H1 (cell line): ENCODE data around the gene EME2. TPM values are rescaled to one million over a fixed set of nuclear protein-coding genes. Genes with fewer than 3 reads are reported as not detected.

Experiments
- CTCF ChIA-PET: fragments of 300-600 bp; sonication (Branson Sonifier 250); formaldehyde crosslinking; loops from one replicate; lab custom pipeline; 2021; ENCODE audit not compliant: partially characterized antibody; lab: Charles Lee
- POLR2A ChIA-PET: fragments of 300-600 bp; sonication (Branson Sonifier 250); formaldehyde crosslinking; loops from one replicate; lab custom pipeline; 2021; ENCODE audit warnings: inconsistent platforms; ENCODE audit not compliant: partially characterized antibody; lab: Charles Lee
- DNase-seq, 2 experiments: peaks; one replicate each; pipeline versions ENCODE4 v3.0.0 to v3.0.0-alpha.2; 2010 to 2022; ENCODE audit warnings: low spot score in 2 of 2, low read depth in 1 of 2, mixed read lengths in 1 of 2
- FAIRE-seq: peaks from 2 replicates; lab custom pipeline; 2011; peaks lifted over from hg19 to GRCh38; lab: Jason Lieb, UNC
- H2AFZ ChIP-seq: 2 replicates; pipeline ENCODE4 v1.8.1; 2012; ENCODE audit warnings: low read length, inconsistent platforms
- H2AK5ac ChIP-seq: 2 replicates; pipeline ENCODE4 v1.6.1; 2013; ENCODE audit warnings: low read depth, low read length
- H2BK120ac ChIP-seq: replicated peaks from 2 replicates; pipeline ENCODE3; 2013; ENCODE audit warnings: low read depth, low read length, inconsistent platforms
- H2BK12ac ChIP-seq: 2 replicates; pipeline ENCODE4 v1.6.1; 2013; ENCODE audit warnings: low read depth, low read length
- H2BK15ac ChIP-seq: 2 replicates; pipeline ENCODE4 v1.6.1; 2013; ENCODE audit warnings: low read length
- H2BK20ac ChIP-seq: 2 replicates; pipeline ENCODE4 v1.6.1; 2013; ENCODE audit warnings: low read length
- H2BK5ac ChIP-seq: 2 replicates; pipeline ENCODE4 v1.6.1; 2013; ENCODE audit warnings: low read depth, low read length
- H3K14ac ChIP-seq: 2 replicates; pipeline ENCODE4 v1.6.1; 2013; ENCODE audit warnings: inconsistent platforms; ENCODE audit not compliant: insufficient read length
- H3K18ac ChIP-seq: 2 replicates; pipeline ENCODE4 v1.6.1; 2013; ENCODE audit warnings: low read length; ENCODE audit errors: extremely low read depth
- H3K23ac ChIP-seq: 2 replicates; pipeline ENCODE4 v1.6.1; 2013; ENCODE audit warnings: inconsistent platforms; ENCODE audit not compliant: insufficient read length
- H3K23me2 ChIP-seq: 2 replicates; pipeline ENCODE4 v1.6.1; 2013; ENCODE audit warnings: low read depth, low read length
- H3K27ac ChIP-seq: 2 replicates; pipeline ENCODE4 v1.6.1; 2011; ENCODE audit warnings: low read depth, low read length, inconsistent platforms
- H3K27me3 ChIP-seq, 4 experiments: replicated peaks in 1 of 4; 1 replicate in 1 of 4; 2 replicates in 3 of 4; pipeline versions ENCODE4 v1.6.1 to v1.8.1; 2011 to 2013; ENCODE audit warnings: low read length in 3 of 4, mild to moderate bottlenecking in 3 of 4, inconsistent platforms in 2 of 4, mixed read lengths in 2 of 4, moderate library complexity in 1 of 4; ENCODE audit not compliant: control insufficient read depth in 3 of 4, insufficient read depth in 3 of 4; ENCODE audit errors: extremely low read depth in 1 of 4
- H3K36me3 ChIP-seq, 4 experiments: 2 replicates each; pipeline versions ENCODE4 v1.6.1 to v1.8.1; 2011 to 2013; ENCODE audit warnings: mild to moderate bottlenecking in 4 of 4, low read length in 3 of 4, moderate library complexity in 2 of 4, control low read depth in 1 of 4, inconsistent platforms in 1 of 4; ENCODE audit not compliant: insufficient read depth in 4 of 4, control insufficient read depth in 2 of 4
- H3K4ac ChIP-seq: replicated peaks from 2 replicates; pipeline ENCODE3; 2013; ENCODE audit warnings: low read length, low read depth, mixed read lengths, inconsistent platforms; ENCODE audit not compliant: insufficient read length
- H3K4me1 ChIP-seq, 4 experiments: replicated peaks in 1 of 4; 1 replicate in 1 of 4; 2 replicates in 3 of 4; pipeline versions ENCODE4 v1.6.1 to v1.8.1; 2011 to 2013; ENCODE audit warnings: low read length in 3 of 4, inconsistent platforms in 2 of 4, mixed read lengths in 1 of 4; ENCODE audit not compliant: insufficient read depth in 4 of 4, control insufficient read depth in 3 of 4
- H3K4me2 ChIP-seq, 2 experiments: 2 replicates each; pipeline versions ENCODE4 v1.6.1 to v1.8.1; 2011 to 2013; ENCODE audit warnings: low read depth in 2 of 2, low read length in 2 of 2, control low read depth in 1 of 2, inconsistent platforms in 1 of 2, mild to moderate bottlenecking in 1 of 2; ENCODE audit not compliant: insufficient read depth in 1 of 2
- H3K4me3 ChIP-seq, 4 experiments: fragments of 200-600, 300-600 bp in 1 of 4; sonication (generic), shearing (Covaris generic), sonication (Bioruptor Twin) in 1 of 4; 2 replicates each; pipeline versions ENCODE4 v1.5.1 to v1.8.1; 2011 to 2016; ENCODE audit warnings: low read length in 4 of 4, low read depth in 3 of 4, control low read depth in 2 of 4, inconsistent platforms in 2 of 4, mild to moderate bottlenecking in 2 of 4, mixed read lengths in 1 of 4, moderate library complexity in 1 of 4; ENCODE audit not compliant: insufficient read depth in 2 of 4; ENCODE audit errors: extremely low read depth in 1 of 4
- H3K56ac ChIP-seq: replicated peaks from 2 replicates; pipeline ENCODE3; 2013; ENCODE audit warnings: low read depth, mild to moderate bottlenecking, mixed read lengths, low read length, inconsistent platforms; ENCODE audit not compliant: insufficient read length
- H3K79me1 ChIP-seq: 2 replicates; pipeline ENCODE4 v1.6.1; 2013; ENCODE audit warnings: low read depth, low read length, control low read depth
- H3K79me2 ChIP-seq, 2 experiments: 2 replicates each; pipeline versions ENCODE4 v1.6.1 to v1.8.1; 2012 to 2013; ENCODE audit warnings: low read length in 2 of 2, mild to moderate bottlenecking in 2 of 2, inconsistent platforms in 1 of 2; ENCODE audit not compliant: insufficient read depth in 2 of 2, control insufficient read depth in 1 of 2
- H3K9ac ChIP-seq, 4 experiments: replicated peaks in 1 of 4; 1 replicate in 1 of 4; 2 replicates in 3 of 4; pipeline versions ENCODE4 v1.6.1 to v1.8.1; 2011 to 2013; ENCODE audit warnings: low read depth in 3 of 4, low read length in 3 of 4, control low read depth in 2 of 4, mild to moderate bottlenecking in 2 of 4, moderate library complexity in 2 of 4, inconsistent platforms in 1 of 4; ENCODE audit errors: extremely low read depth in 1 of 4
- H3K9me3 ChIP-seq, 2 experiments: 2 replicates each; pipeline versions ENCODE4 v1.6.1 to v1.8.1; 2012 to 2013; ENCODE audit warnings: mild to moderate bottlenecking in 2 of 2, moderate library complexity in 2 of 2, control low read depth in 1 of 2, inconsistent platforms in 1 of 2, low read depth in 1 of 2, low read length in 1 of 2, mixed read lengths in 1 of 2; ENCODE audit not compliant: insufficient read depth in 2 of 2
- H4K20me1 ChIP-seq, 2 experiments: replicated peaks in 1 of 2; 2 replicates each; pipeline versions ENCODE3 to v1.8.1; 2011 to 2013; ENCODE audit warnings: inconsistent platforms in 2 of 2, low read length in 2 of 2, mild to moderate bottlenecking in 1 of 2; ENCODE audit not compliant: insufficient read depth in 2 of 2, control insufficient read depth in 1 of 2
- H4K5ac ChIP-seq: 2 replicates; pipeline ENCODE4 v1.6.1; 2013; ENCODE audit warnings: low read length, low read depth, mixed read lengths, inconsistent platforms; ENCODE audit not compliant: insufficient read length
- H4K8ac ChIP-seq: 2 replicates; pipeline ENCODE4 v1.8.0; 2013; ENCODE audit warnings: mild to moderate bottlenecking, moderate library complexity, low read length, inconsistent platforms; ENCODE audit not compliant: insufficient read depth; ENCODE audit errors: extremely low read depth
- H4K91ac ChIP-seq: replicated peaks from 2 replicates; pipeline ENCODE3; 2013; ENCODE audit warnings: low read length, mixed read lengths, inconsistent platforms; ENCODE audit not compliant: insufficient read length
- BCL11A ChIP-seq, 2 experiments: IDR thresholded peaks; one replicate each; pipeline ENCODE4 v1.6.1; 2011; ENCODE audit warnings: low read depth in 2 of 2, low read length in 2 of 2, mild to moderate bottlenecking in 2 of 2
- CHD2 ChIP-seq: IDR thresholded peaks from 2 replicates; pipeline ENCODE4 v1.6.1; 2012; ENCODE audit warnings: low read length, improper control_type of control experiment
- EGR1 ChIP-seq: IDR thresholded peaks from 2 replicates; pipeline ENCODE4 v1.6.1; 2011; ENCODE audit warnings: low read depth, low read length, borderline replicate concordance
- GTF2F1 ChIP-seq: IDR thresholded peaks from 2 replicates; pipeline ENCODE4 v1.6.1; 2012; ENCODE audit warnings: low read depth, low read length, improper control_type of control experiment, borderline replicate concordance
- HDAC2 ChIP-seq, 2 experiments: fragments of 300-600 bp in 1 of 2; sonication (generic) in 1 of 2; IDR thresholded peaks; 2 replicates each; pipeline ENCODE4 v1.6.1; 2011 to 2012; ENCODE audit warnings: low read depth in 2 of 2, low read length in 2 of 2, mild to moderate bottlenecking in 2 of 2, moderate library complexity in 2 of 2, borderline replicate concordance in 1 of 2, inconsistent platforms in 1 of 2
- NANOG ChIP-seq: IDR thresholded peaks from 2 replicates; pipeline ENCODE4 v1.6.1; 2011; ENCODE audit warnings: low read length, low read depth, mild to moderate bottlenecking, inconsistent platforms; ENCODE audit not compliant: insufficient read depth, poor library complexity, severe bottlenecking
- PHF8 ChIP-seq: fragments of 200-600 bp; sonication (generic); conservative IDR thresholded peaks from 2 replicates; pipeline ENCODE4 v1.7.1; 2012; ENCODE audit warnings: low read depth, mild to moderate bottlenecking, inconsistent platforms, low read length, moderate library complexity
- POU5F1 ChIP-seq: IDR thresholded peaks from 2 replicates; pipeline ENCODE4 v1.6.1; 2011; ENCODE audit warnings: low read depth, mild to moderate bottlenecking, low read length, moderate library complexity
- RXRA ChIP-seq: IDR thresholded peaks from 2 replicates; pipeline ENCODE4 v1.6.1; 2011; ENCODE audit warnings: low read depth, mild to moderate bottlenecking, low read length, moderate library complexity; ENCODE audit not compliant: insufficient read depth
- SIN3A ChIP-seq, 2 experiments: IDR thresholded peaks in 1 of 2; conservative IDR thresholded peaks in 1 of 2; 2 replicates each; pipeline ENCODE4 v1.6.1; 2011 to 2012; ENCODE audit warnings: low read length in 2 of 2, improper control_type of control experiment in 1 of 2, low read depth in 1 of 2, mild to moderate bottlenecking in 1 of 2
- SIRT6 ChIP-seq: IDR thresholded peaks from one replicate; pipeline ENCODE4 v1.7.1; 2012; ENCODE audit warnings: low read length, inconsistent platforms
- SP2 ChIP-seq: IDR thresholded peaks from 2 replicates; pipeline ENCODE4 v1.6.1; 2012; ENCODE audit warnings: mild to moderate bottlenecking, low read length, inconsistent platforms
- WGBS, 2 experiments: shearing (Covaris generic) in 1 of 2; methylation state at CpG; one replicate each; pipeline versions ENCODE4 v1.1.6 to v1.1.7; 2013 to 2015; ENCODE audit warnings: low lambda C conversion rate in 2 of 2, mixed read lengths in 2 of 2, inconsistent platforms in 1 of 2, low coverage in 1 of 2, missing lambda C conversion rate in 1 of 2; ENCODE audit not compliant: insufficient replicate concordance in 2 of 2, insufficient coverage in 1 of 2, insufficient read length in 1 of 2; ENCODE audit errors: extremely low coverage in 1 of 2, missing lambda C conversion rate in 1 of 2; 5-methylcytosine and 5-hydroxymethylcytosine counted together
- polyA plus RNA-seq, 7 experiments: library from polyadenylated mRNA; depleted of rRNA in 3 of 7; stranded (reverse) in 5 of 7; unstranded in 2 of 7; fragments of >200 nt in 5 of 7; fragments of 200-250 nt in 2 of 7; gene quantifications; 1 replicate in 5 of 7; 2 replicates in 1 of 7; 4 replicates in 1 of 7; pipeline versions ENCODE4 v1.2.1 to v1.2.3, GENCODE V29; 2011 to 2013; ENCODE audit warnings: missing spikeins in 2 of 7, mixed read lengths in 2 of 7
- total RNA-seq: library from RNA; stranded (reverse); fragmentation: NEBNext Ultra II Directional; extraction: Animal tissue kit (Norgen Biotek cat#: 25700); gene quantifications from 2 replicates; pipeline ENCODE4 v1.2.1, GENCODE V29; 2021

Gene EME2
- total and polyA plus RNA-seq, 2 of the 8 experiments (the other 6 are each of a cell fraction or from before 2014, with no cell fraction given) = 13.1 to 19.7 TPM

- no peak overlapping the region for H3K18ac ChIP-seq
- H3K4ac ChIP-seq = no peak overlapping the region
- H3K14ac ChIP-seq = no peak overlapping the region
- no peaks in the 10 kb centered on the region for H3K79me1 ChIP-seq
- no peak overlapping the region for H2AFZ ChIP-seq
- no peak overlapping the region for H2BK12ac ChIP-seq
- no peaks in the 10 kb centered on the region for H3K23me2 ChIP-seq
- peaks cover 3 to 4% of the 10 kb centered on the region in 2 experiments for H4K20me1 ChIP-seq
- H3K27ac ChIP-seq = no peak overlapping the region
- DNase-seq (no peak), FAIRE-seq (no peak)
- no peaks in the 10 kb centered on the region for H3K79me2 ChIP-seq
- no peak overlapping the region for H3K4me2 ChIP-seq
- H3K4me1 ChIP-seq = no peaks in the 10 kb centered on the region
- no peak overlapping the region for H4K5ac ChIP-seq
- no peak overlapping the region for H3K9ac ChIP-seq
- H3K56ac ChIP-seq = no peak overlapping the region
- ChIA-PET CTCF (interaction anchor here (0.8 kb wide), 1 partner anchor 151 kb away, joined by 3 read pairs; no protein-coding TSS in a partner anchor), POLR2A (interaction anchor here (1.3 kb wide), 1 partner anchor 148 kb away, joined by 5 read pairs; the partner anchor contains the start of gene RPS2)
- no peak overlapping the region for H2BK15ac ChIP-seq
- no peak overlapping the region for H2BK120ac ChIP-seq
- peak overlapping the region; percentile 85 for H4K8ac ChIP-seq
- H3K27me3 ChIP-seq = no peaks in the 10 kb centered on the region
- no peaks in the 10 kb centered on the region for H3K9me3 ChIP-seq
- no peak overlapping the region for H3K4me3 ChIP-seq
- no peak overlapping the region for H2BK5ac ChIP-seq
- peaks cover 0 to 9% (median 4%) of the 10 kb centered on the region in 4 experiments; a peak in 4 of 8 replicates for H3K36me3 ChIP-seq
- 92% methylated on average over 38 of the region's 40 CpGs; no CpG with 5 or more reads in 1 of the 2 experiments for WGBS, 2 experiments
- no peak overlapping the region for H2AK5ac ChIP-seq
- no peak overlapping the region for H2BK20ac ChIP-seq
- H3K23ac ChIP-seq = no peak overlapping the region
- no peak overlapping the region for H4K91ac ChIP-seq
- TF ChIP-seq HDAC2 (IDR thresholded peaks at IDR 0.05; ENCODE audit: borderline replicate concordance in 1 of 2, low read depth in 2 of 2, low read length in 2 of 2) (no peak), POU5F1 (no peak), BCL11A (IDR thresholded peaks at IDR 0.05; ENCODE audit: low read depth in 2 of 2, low read length in 2 of 2) (no peak), SIRT6 (no peak), SIN3A (conservative IDR thresholded peaks at IDR 0.05 in 1 of 2, IDR thresholded peaks at IDR 0.05 in 1 of 2; ENCODE audit: low read depth in 1 of 2, low read length in 2 of 2) (no peak), GTF2F1 (no peak), PHF8 (no peak), CHD2 (no peak), NANOG (no peak), SP2 (no peak), RXRA (no peak), EGR1 (no peak)
Observed at GRCh38 chr16:1816396-1817275, 44.0 kb downstream of the EME2 start.
